SK-N-SH (cell line): Measurements from ENCODE around the gene ASTN2.

Experiments used
- CTCF ChIP-seq: fragments of 200-600 bp; sonication (generic); IDR thresholded peaks from 2 replicates; pipeline ENCODE4 v1.6.1; 2017; ENCODE audit warnings: antibody characterized with exemption, mild to moderate bottlenecking, moderate library complexity
- EP300 ChIP-seq, 2 experiments: IDR thresholded peaks; 2 replicates each; pipeline versions ENCODE4 v1.4.0 to v1.6.1; 2012; ENCODE audit warnings: borderline replicate concordance in 1 of 2, low read depth in 1 of 2, low read length in 1 of 2
- MXI1 ChIP-seq: IDR thresholded peaks from 2 replicates; pipeline ENCODE4 v1.6.1; 2012; ENCODE audit warnings: mild to moderate bottlenecking, low read depth, low read length, improper control_type of control experiment
- POLR2AphosphoS5 ChIP-seq: IDR thresholded peaks from 2 replicates; pipeline ENCODE4 v1.6.1; 2012; ENCODE audit warnings: low read depth, low read length
- RAD21 ChIP-seq: IDR thresholded peaks from 2 replicates; pipeline ENCODE4 v1.6.1; 2012; ENCODE audit warnings: mild to moderate bottlenecking, low read length
- SMC3 ChIP-seq: IDR thresholded peaks from 2 replicates; pipeline ENCODE4 v1.6.1; 2012; ENCODE audit warnings: low read depth, low read length, improper control_type of control experiment
- TAF1 ChIP-seq: IDR thresholded peaks from 2 replicates; pipeline ENCODE4 v1.6.1; 2012; ENCODE audit warnings: low read depth, mild to moderate bottlenecking, low read length, moderate library complexity, borderline replicate concordance
- USF2 ChIP-seq: fragments of 150-350 bp; IDR thresholded peaks from 2 replicates; pipeline ENCODE4 v1.6.1; 2017; ENCODE audit warnings: antibody characterized with exemption, low read length, low read depth, borderline replicate concordance
- TF ChIP-seq, protein P1 (sequence below): IDR thresholded peaks from 2 replicates; pipeline ENCODE4 v1.6.1; 2012; ENCODE audit warnings: mild to moderate bottlenecking, low read depth, low read length, moderate library complexity

GRCh38 chr9:116933251-116933650 is 481.6 kb downstream of the ASTN2 start:
- TF ChIP-seq RAD21 (no peak), POLR2AphosphoS5 (no peak), CTCF (no peak), MXI1 (no peak), TAF1 (no peak), USF2 (no peak), EP300 (IDR thresholded peaks at IDR 0.05; ENCODE audit: borderline replicate concordance in 1 of 2, low read depth in 1 of 2, low read length in 1 of 2) (no peak), SMC3 (no peak)
- TF ChIP-seq, protein P1, sequence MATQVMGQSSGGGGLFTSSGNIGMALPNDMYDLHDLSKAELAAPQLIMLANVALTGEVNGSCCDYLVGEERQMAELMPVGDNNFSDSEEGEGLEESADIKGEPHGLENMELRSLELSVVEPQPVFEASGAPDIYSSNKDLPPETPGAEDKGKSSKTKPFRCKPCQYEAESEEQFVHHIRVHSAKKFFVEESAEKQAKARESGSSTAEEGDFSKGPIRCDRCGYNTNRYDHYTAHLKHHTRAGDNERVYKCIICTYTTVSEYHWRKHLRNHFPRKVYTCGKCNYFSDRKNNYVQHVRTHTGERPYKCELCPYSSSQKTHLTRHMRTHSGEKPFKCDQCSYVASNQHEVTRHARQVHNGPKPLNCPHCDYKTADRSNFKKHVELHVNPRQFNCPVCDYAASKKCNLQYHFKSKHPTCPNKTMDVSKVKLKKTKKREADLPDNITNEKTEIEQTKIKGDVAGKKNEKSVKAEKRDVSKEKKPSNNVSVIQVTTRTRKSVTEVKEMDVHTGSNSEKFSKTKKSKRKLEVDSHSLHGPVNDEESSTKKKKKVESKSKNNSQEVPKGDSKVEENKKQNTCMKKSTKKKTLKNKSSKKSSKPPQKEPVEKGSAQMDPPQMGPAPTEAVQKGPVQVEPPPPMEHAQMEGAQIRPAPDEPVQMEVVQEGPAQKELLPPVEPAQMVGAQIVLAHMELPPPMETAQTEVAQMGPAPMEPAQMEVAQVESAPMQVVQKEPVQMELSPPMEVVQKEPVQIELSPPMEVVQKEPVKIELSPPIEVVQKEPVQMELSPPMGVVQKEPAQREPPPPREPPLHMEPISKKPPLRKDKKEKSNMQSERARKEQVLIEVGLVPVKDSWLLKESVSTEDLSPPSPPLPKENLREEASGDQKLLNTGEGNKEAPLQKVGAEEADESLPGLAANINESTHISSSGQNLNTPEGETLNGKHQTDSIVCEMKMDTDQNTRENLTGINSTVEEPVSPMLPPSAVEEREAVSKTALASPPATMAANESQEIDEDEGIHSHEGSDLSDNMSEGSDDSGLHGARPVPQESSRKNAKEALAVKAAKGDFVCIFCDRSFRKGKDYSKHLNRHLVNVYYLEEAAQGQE = no peak
